Measurements from ENCODE around the gene EXOC3L2. TPM values are rescaled to one million over a fixed set of nuclear protein-coding genes. Genes with fewer than 3 reads are reported as not detected.
A peak's percentile ranks its signal among the peaks of the same experiment; 100 is the strongest.

EXOC3L2 gene
- total RNA-seq, 1 donor from 2014 or later = not detected

- Histone ChIP-seq H3K27me3 (ENCODE audit: control insufficient read depth, insufficient read depth, low read length) (peaks cover 13% of the 10 kb centered on the region), H3K36me3 (ENCODE audit: control insufficient read depth, insufficient read depth, low read length) (no peaks in the 10 kb centered on the region), H3K4me3 (ENCODE audit: low read depth, low read length) (no peak overlapping the region)
- TF ChIP-seq, protein P1, sequence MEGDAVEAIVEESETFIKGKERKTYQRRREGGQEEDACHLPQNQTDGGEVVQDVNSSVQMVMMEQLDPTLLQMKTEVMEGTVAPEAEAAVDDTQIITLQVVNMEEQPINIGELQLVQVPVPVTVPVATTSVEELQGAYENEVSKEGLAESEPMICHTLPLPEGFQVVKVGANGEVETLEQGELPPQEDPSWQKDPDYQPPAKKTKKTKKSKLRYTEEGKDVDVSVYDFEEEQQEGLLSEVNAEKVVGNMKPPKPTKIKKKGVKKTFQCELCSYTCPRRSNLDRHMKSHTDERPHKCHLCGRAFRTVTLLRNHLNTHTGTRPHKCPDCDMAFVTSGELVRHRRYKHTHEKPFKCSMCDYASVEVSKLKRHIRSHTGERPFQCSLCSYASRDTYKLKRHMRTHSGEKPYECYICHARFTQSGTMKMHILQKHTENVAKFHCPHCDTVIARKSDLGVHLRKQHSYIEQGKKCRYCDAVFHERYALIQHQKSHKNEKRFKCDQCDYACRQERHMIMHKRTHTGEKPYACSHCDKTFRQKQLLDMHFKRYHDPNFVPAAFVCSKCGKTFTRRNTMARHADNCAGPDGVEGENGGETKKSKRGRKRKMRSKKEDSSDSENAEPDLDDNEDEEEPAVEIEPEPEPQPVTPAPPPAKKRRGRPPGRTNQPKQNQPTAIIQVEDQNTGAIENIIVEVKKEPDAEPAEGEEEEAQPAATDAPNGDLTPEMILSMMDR (IDR thresholded peaks at IDR 0.05; ENCODE audit: insufficient read depth, low read length, severe bottlenecking) = no peak
- DNase-seq (ENCODE audit: low read depth) = no peak
- FAIRE-seq = no peak
Measured at GRCh38 chr19:45217193-45217956, 27.8 kb downstream of the EXOC3L2 start.

DNA sequence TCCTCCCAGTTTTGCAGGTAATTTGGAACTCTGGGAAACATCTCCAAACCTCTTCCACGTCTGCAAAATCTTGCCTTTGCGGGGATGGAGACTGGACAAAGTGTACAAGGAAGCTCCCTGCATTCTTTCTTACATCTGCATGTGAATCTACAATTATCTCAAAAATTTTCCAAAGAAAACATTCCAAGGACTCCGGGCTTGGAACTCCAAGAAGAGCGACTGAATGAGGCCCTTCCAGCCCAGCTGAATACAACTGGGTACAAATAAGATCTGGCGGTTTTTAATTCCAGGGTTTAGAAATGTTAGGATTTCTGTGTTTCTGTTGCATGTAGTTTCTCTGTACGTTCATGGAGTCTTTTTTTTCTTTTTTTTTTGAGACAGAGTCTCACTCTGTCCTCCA is 28.5 kb downstream of the EXOC3L2 start:
- no peak for DNase-seq (ENCODE audit: low read depth)
- Histone ChIP-seq H3K4me3 (ENCODE audit: low read depth, low read length) (no peak overlapping the region), H3K36me3 (ENCODE audit: control insufficient read depth, insufficient read depth, low read length) (no peaks in the 10 kb centered on the region), H3K27me3 (ENCODE audit: control insufficient read depth, insufficient read depth, low read length) (peaks cover 13% of the 10 kb centered on the region)
- no peak for FAIRE-seq
- TF ChIP-seq, protein P1 (IDR thresholded peaks at IDR 0.05; ENCODE audit: insufficient read depth, low read length, severe bottlenecking) = no peak

- no peaks in the 10 kb centered on the region for H3K36me3 ChIP-seq (ENCODE audit: control insufficient read depth, insufficient read depth, low read length)
- H3K4me3 ChIP-seq (ENCODE audit: low read depth, low read length) = no peak overlapping the region
- DNase-seq (ENCODE audit: low read depth) (peak; percentile 44), FAIRE-seq (no peak)
- peaks cover 13% of the 10 kb centered on the region for H3K27me3 ChIP-seq (ENCODE audit: control insufficient read depth, insufficient read depth, low read length)
- TF ChIP-seq, protein P1 (IDR thresholded peaks at IDR 0.05; ENCODE audit: insufficient read depth, low read length, severe bottlenecking) = no peak
Measured at GRCh38 chr19:45215391-45216191, 29.6 kb downstream of the EXOC3L2 start.

DNA sequence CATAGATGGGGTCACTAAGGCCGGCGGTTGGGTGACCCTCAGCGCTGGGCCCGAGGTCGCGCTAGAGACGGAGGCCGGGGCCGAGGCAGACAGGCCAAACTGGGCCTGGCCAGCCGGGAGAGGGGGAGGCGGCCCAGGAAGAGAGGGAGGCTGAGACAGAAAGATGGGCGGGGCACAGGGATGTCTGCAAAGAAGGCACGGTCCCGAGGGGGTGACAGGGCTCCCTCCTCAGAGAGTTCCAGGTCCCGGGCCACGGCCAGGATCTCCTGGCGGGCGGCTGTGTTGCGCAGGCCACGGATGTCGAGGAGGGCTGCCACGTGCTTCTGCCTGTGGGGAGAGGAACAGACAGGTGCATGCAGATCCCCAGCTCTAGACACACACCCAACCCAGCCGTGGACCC is 32.2 kb downstream of the EXOC3L2 start:
- DNase-seq (ENCODE audit: low read depth) (no peak), FAIRE-seq (no peak)
- Histone ChIP-seq H3K4me3 (ENCODE audit: low read depth, low read length) (no peak overlapping the region), H3K27me3 (ENCODE audit: control insufficient read depth, insufficient read depth, low read length) (peaks cover 11% of the 10 kb centered on the region), H3K36me3 (ENCODE audit: control insufficient read depth, insufficient read depth, low read length) (no peaks in the 10 kb centered on the region)
- TF ChIP-seq, protein P1 (IDR thresholded peaks at IDR 0.05; ENCODE audit: insufficient read depth, low read length, severe bottlenecking) = no peak

- no peak for FAIRE-seq
- peaks cover 2% of the 10 kb centered on the region for H3K27me3 ChIP-seq (ENCODE audit: control insufficient read depth, insufficient read depth, low read length)
- TF ChIP-seq, protein P1 (IDR thresholded peaks at IDR 0.05; ENCODE audit: insufficient read depth, low read length, severe bottlenecking) = no peak
- no peaks in the 10 kb centered on the region for H3K36me3 ChIP-seq (ENCODE audit: control insufficient read depth, insufficient read depth, low read length)
- H3K4me3 ChIP-seq (ENCODE audit: low read depth, low read length) = no peak overlapping the region
- DNase-seq (ENCODE audit: low read depth) = no peak
Measured at GRCh38 chr19:45211751-45212381, 33.3 kb downstream of the EXOC3L2 start.

Data from bronchial epithelial cell (primary cell).